Coronary artery (tissue), 2 donors: ENCODE measurements around the gene FXN.
"Not testable (repeated sequence)": the region's sequence is repeated elsewhere in the genome, so short reads cannot be mapped to it uniquely, and the experiment has no call there.

Source experiments
- DNase-seq: peaks from one replicate; pipeline ENCODE4 v3.0.0-alpha.2; 2017; ENCODE audit warnings: low spot score
- H3K27ac ChIP-seq, 2 donors: fragments of 200-600 bp; sonication (generic); one replicate each; pipeline ENCODE4 v1.5.1; 2016 to 2019
- H3K4me3 ChIP-seq: fragments of 200-600 bp; sonication (generic); 2 replicates; pipeline ENCODE4 v1.5.1; 2016; ENCODE audit warnings: mild to moderate bottlenecking, moderate library complexity
- CTCF ChIP-seq: fragments of 200-600 bp; sonication (generic); IDR thresholded peaks from one replicate; pipeline ENCODE4 v1.5.1; 2019; ENCODE audit warnings: antibody characterized with exemption

The FXN gene

GRCh38 chr9:69049094-69049493 lies 13.5 kb downstream of the FXN start:
- H3K27ac ChIP-seq = no peak overlapping the region
- no peak for DNase-seq
- TF ChIP-seq CTCF = no peak
- no peak overlapping the region for H3K4me3 ChIP-seq

- H3K27ac ChIP-seq, H3K4me3 ChIP-seq, DNase-seq: not testable (repeated sequence)
Measured at GRCh38 chr9:69050936-69051335, 15.4 kb downstream of the FXN start.

DNA sequence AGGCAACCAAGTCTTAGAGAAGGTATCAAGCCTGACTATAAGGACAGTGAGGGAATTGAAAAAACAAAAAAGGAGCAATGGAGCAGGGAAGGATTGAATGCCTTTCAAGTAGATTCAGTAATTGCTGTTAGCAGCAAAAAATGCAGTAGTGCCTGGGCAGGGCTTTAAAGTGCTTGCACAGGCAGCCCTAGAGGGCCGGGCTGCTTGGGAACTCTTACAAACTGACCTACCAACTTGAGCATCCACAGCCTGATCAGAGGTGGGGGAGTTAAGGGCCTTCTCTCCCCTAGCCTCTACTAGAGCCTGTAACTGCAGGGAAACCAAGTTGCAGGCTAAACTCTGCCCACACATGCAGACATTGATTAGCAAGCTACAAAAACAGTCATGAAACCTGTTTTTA lies 19.4 kb downstream of the FXN start:
- no peak overlapping the region for H3K4me3 ChIP-seq
- no peak for TF ChIP-seq CTCF
- no peak for DNase-seq
- H3K27ac ChIP-seq = no peak overlapping the region

GRCh38 chr9:69056191-69056815 lies 20.8 kb downstream of the FXN start:
- no peak overlapping the region for H3K27ac ChIP-seq
- DNase-seq = no peak
- no peak for TF ChIP-seq CTCF
- no peak overlapping the region for H3K4me3 ChIP-seq

DNA sequence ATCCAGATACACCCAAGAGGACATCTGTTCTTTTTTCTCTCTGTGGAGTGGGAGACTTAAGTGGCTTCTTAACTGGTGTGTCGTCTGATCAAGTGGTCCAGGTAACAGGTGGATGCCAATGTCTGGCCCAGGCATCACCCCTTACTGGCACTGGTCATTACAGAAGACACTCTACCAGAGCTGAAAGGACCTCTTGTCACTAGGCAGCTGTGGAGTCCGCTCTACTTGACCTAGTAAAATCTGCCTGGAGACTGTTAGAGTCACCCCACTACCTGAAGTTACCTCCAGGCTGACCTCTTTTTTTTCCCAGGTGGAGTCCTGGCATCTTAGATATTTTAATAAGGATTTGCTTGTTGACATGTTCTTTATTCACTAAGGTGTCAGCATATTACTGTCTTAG lies 22.5 kb downstream of the FXN start:
- DNase-seq = peak; percentile 35

DNA sequence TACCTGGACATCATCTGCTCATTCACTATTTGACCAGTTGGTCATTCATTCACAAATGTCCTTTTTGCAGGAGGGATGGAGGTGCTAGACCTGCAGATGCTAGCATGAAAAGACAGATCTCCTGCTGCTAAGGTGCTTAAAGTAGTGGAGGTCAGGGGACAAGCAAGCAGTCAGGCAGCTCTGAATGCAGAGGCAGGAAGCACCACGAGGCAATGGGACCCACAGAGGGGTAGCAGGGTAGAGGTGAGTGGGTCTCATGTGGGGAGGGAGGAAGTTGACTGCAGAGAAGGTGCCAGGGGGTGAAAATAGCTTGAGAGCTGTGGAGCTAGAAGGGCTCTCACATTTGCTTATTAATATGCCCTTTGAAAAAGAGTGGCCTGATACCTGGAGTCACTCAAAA lies 25.2 kb downstream of the FXN start:
- DNase-seq = no peak
- Histone ChIP-seq H3K27ac (no peak overlapping the region), H3K4me3 (no peak overlapping the region)
- no peak for TF ChIP-seq CTCF

More for the DNA sequence above, 22.5 kb downstream of the FXN start:
- Histone ChIP-seq H3K27ac (no peak overlapping the region), H3K4me3 (no peak overlapping the region)
- TF ChIP-seq CTCF = no peak

DNA sequence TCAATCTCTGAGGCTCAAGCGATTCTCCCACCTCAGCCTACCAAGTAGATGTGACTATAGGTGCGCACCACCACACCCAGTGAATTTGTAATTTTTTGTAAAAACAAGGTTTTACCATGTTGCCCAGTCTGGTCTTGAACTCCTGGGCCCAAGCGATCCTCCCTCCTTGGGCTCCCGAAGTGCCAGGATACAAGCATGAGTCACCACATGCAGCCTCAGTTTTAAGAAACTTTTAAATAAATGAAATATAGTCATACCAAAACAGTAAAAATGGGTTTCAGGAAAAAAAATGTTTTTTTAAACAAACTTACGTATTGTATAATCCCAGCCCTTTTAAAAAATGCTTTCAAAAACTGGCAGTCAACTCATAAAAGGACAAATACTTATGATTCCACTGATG lies 26.6 kb downstream of the FXN start:
- TF ChIP-seq CTCF = no peak
- no peak overlapping the region for H3K4me3 ChIP-seq
- DNase-seq = no peak
- peak overlapping the region in 1 of 2 donors; percentile 55 for H3K27ac ChIP-seq

DNA sequence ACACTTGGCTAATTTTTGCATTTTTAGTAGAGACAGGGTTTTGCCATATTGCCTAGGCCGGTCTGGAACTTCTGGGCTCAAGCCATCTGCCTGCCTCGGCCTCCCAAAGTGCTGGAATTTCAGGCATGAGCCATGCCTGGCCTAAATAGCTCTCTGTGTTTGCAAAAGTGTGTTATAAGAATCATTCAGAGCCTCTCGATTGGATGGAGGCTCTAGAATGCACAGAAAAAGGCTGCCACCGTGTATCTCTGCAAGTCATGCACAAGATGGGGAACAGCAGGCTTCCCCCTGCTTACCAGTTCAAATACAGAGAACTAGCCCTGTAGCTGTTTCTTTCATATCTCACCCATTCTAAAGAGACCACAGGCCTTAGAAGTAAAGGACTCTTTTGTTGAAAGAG lies 28.3 kb downstream of the FXN start:
- Histone ChIP-seq H3K4me3 (no peak overlapping the region), H3K27ac (no peak overlapping the region)
- DNase-seq = no peak
- no peak for TF ChIP-seq CTCF
